KMS-11 (cell line): Measurements from ENCODE around the gene KLF11.

Experiments used
- H2AFZ ChIP-seq: fragments of 200-600 bp; sonication (generic); 2 replicates; pipeline ENCODE4 v1.6.1; 2016; ENCODE audit warnings: antibody characterized with exemption, mixed run types, low read depth
- H3K27ac ChIP-seq: fragments of 200-600 bp; sonication (generic); 2 replicates; pipeline ENCODE4 v1.6.1; 2016; ENCODE audit warnings: mild to moderate bottlenecking, mixed run types
- H3K27me3 ChIP-seq: fragments of 200-600 bp; sonication (generic); 2 replicates; pipeline ENCODE4 v1.6.1; 2017; ENCODE audit warnings: mild to moderate bottlenecking, low read depth, mixed run types, moderate library complexity; ENCODE audit not compliant: insufficient read depth
- H3K36me3 ChIP-seq: fragments of 200-600 bp; sonication (generic); 2 replicates; pipeline ENCODE4 v1.6.1; 2017; ENCODE audit warnings: mild to moderate bottlenecking, mixed run types; ENCODE audit not compliant: insufficient read depth
- H3K4me1 ChIP-seq: fragments of 200-600 bp; sonication (generic); 2 replicates; pipeline ENCODE4 v1.6.1; 2016; ENCODE audit warnings: mild to moderate bottlenecking, low read depth, mixed run types; ENCODE audit not compliant: poor library complexity, severe bottlenecking
- H3K4me2 ChIP-seq: fragments of 200-600 bp; sonication (generic); 2 replicates; pipeline ENCODE4 v1.7.0; 2016; ENCODE audit warnings: mild to moderate bottlenecking, mixed run types
- H3K4me3 ChIP-seq: fragments of 200-600 bp; sonication (generic); IDR thresholded peaks from 2 replicates; pipeline ENCODE4 v1.6.1; 2017; ENCODE audit warnings: low read depth, low read length, mixed read lengths; ENCODE audit not compliant: insufficient read depth
- H3K79me2 ChIP-seq: fragments of 200-600 bp; sonication (generic); 2 replicates; pipeline ENCODE4 v1.6.1; 2016; ENCODE audit warnings: low read depth, mixed run types; ENCODE audit not compliant: insufficient read depth
- H3K9ac ChIP-seq: fragments of 200-600 bp; sonication (generic); 2 replicates; pipeline ENCODE4 v1.6.1; 2016; ENCODE audit warnings: mild to moderate bottlenecking, mixed run types
- H4K20me1 ChIP-seq: fragments of 200-600 bp; sonication (generic); 2 replicates; pipeline ENCODE4 v1.6.1; 2016; ENCODE audit warnings: mild to moderate bottlenecking, mixed run types; ENCODE audit not compliant: insufficient read depth
- TF ChIP-seq, protein P1 (sequence below): fragments of 200-600 bp; sonication (generic); conservative IDR thresholded peaks from 2 replicates; pipeline ENCODE4 v1.6.1; 2017; ENCODE audit warnings: low read depth, mild to moderate bottlenecking, antibody characterized with exemption, low read length, moderate library complexity, mixed read lengths

Gene KLF11

DNA sequence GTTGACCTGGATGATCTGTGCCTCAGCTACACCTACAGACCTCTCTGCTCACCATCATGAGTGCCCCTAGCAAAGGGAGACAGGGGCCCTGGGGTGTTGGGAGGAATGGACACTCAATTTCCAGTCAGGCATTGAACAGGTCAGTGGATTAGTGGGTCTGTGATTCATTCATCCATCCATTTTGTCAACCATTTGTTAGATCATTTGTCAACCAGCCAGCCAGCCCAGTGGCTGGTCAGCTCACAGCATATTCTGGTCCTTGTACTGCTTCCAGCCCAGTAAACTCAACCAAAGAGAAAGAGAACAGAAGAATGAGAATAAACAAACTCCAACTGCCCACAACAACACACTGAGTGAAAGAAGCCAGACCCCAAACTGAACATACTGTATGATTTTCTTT, 4.6 kb upstream of the KLF11 start:
- Histone ChIP-seq H4K20me1 (no peaks in the 10 kb centered on the region), H3K9ac (no peak overlapping the region), H3K27ac (no peak overlapping the region), H3K36me3 (no peaks in the 10 kb centered on the region), H3K4me3 (no peak overlapping the region), H3K4me1 (peaks cover 27% of the 10 kb centered on the region), H3K79me2 (no peaks in the 10 kb centered on the region), H2AFZ (no peak overlapping the region), H3K4me2 (no peak overlapping the region), H3K27me3 (no peaks in the 10 kb centered on the region)
- TF ChIP-seq, protein P1, sequence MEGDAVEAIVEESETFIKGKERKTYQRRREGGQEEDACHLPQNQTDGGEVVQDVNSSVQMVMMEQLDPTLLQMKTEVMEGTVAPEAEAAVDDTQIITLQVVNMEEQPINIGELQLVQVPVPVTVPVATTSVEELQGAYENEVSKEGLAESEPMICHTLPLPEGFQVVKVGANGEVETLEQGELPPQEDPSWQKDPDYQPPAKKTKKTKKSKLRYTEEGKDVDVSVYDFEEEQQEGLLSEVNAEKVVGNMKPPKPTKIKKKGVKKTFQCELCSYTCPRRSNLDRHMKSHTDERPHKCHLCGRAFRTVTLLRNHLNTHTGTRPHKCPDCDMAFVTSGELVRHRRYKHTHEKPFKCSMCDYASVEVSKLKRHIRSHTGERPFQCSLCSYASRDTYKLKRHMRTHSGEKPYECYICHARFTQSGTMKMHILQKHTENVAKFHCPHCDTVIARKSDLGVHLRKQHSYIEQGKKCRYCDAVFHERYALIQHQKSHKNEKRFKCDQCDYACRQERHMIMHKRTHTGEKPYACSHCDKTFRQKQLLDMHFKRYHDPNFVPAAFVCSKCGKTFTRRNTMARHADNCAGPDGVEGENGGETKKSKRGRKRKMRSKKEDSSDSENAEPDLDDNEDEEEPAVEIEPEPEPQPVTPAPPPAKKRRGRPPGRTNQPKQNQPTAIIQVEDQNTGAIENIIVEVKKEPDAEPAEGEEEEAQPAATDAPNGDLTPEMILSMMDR: no peak

DNA sequence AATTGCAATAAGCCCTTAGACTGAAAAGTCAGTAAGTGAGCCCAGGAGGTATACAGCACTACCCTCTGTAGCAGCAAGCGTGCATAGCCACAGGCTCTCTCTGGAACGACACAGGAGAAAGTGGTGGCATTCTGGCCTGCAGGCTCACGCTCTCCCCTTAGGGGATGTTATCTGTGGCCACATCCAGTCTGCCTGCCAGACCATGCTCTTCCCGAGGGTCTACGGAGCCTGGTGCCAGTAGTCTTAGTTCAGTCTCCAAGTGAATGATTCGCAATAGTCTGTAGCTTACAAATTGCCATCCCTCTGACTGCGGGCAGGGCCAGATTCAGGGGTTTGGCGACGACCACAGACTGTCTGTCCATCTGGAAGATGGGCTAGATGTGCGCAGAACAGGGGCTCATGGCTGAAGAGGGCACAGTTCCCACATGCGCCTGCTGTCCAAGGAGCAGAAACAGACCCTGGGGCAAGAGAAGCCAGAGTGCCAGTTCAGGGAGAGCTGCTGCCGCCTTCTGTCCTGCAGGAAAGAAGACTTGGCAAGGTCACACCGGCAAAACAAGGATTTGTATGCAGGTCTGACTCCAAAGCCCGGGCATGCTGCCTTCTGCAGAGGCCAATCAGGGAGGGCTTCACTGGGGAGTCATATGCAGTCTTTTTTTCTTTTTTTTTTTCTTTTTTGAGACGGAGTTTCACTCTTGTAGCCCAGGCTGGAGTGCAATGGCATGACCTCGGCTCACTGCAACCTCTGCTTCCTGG, 3.5 kb upstream of the KLF11 start:
- H3K4me3 ChIP-seq: no peak overlapping the region
- H2AFZ ChIP-seq: no peak overlapping the region
- no peaks in the 10 kb centered on the region for H4K20me1 ChIP-seq
- H3K79me2 ChIP-seq: peaks cover 7% of the 10 kb centered on the region
- H3K4me1 ChIP-seq: peaks cover 32% of the 10 kb centered on the region
- H3K4me2 ChIP-seq: no peak overlapping the region
- H3K9ac ChIP-seq: no peak overlapping the region
- no peak overlapping the region for H3K27ac ChIP-seq
- H3K27me3 ChIP-seq: no peaks in the 10 kb centered on the region
- TF ChIP-seq, protein P1: no peak
- no peaks in the 10 kb centered on the region for H3K36me3 ChIP-seq

DNA sequence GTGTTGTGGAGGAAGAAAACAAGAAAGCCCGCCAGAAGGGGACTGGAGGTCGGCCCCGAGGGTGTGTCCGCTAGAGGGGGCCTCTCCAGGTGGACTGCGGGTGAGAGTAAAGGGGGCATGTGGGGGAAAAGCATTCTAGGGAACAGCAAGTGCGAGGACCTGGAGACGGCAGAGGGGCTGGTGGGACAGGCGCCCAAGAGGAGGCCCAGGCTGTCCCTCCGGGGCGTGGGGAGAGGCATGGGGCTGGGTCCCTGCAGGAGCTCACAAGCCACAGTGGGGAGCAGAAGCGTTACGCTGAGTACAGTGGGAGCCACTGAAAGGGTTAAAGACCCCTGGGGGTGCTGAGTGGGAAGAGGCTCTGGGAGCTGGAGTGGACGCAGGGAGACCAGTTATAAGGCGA, 1.6 kb upstream of the KLF11 start:
- Histone ChIP-seq H4K20me1 (no peaks in the 10 kb centered on the region), H3K36me3 (no peaks in the 10 kb centered on the region), H3K79me2 (peaks cover 15% of the 10 kb centered on the region), H3K4me1 (peaks cover 17% of the 10 kb centered on the region), H3K4me2 (no peak overlapping the region), H3K4me3 (no peak overlapping the region), H3K9ac (no peak overlapping the region), H3K27me3 (no peaks in the 10 kb centered on the region), H2AFZ (no peak overlapping the region), H3K27ac (no peak overlapping the region)
- TF ChIP-seq, protein P1: no peak

DNA sequence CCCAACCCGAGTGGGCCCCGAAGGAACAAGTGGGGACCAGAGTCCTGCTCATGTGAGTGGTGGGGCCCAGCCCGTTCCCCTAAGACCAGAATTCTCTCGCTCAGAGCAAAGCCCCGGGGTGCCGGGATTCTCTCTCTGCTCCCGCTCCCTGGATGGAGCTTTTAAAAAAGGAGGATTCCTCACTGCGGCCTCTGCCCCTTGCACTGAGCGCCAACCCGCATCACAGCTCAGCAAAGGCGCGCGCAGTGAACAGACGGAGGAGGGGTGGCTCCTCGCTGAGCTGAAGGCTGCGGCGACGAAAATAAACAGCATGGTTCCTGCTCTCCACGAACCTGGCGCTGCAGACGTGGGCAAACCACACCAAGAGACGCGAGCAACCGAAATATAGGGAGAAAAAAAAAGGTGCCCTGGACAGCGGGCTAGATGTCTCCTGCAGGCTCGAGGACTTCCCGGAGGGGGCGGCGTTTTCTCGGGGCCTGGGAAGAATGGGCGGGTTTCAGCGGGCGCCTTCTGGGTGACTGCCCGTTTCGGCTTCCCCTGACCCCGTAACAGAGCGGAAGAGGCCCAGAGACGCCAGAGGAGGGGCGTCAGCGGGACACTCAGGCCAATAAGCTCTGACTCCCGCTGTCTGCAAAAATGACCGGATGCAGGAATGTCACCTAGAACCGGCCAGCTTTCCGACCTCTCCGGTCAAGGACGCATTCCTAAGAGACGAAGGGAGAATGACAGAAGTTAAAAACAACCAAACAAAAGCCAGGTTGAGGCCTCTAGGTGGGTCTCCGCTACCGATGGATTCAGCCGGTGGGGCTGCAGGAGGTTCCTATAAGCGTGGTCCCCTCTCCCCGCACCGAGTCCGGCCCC, 819 bp upstream of the KLF11 start:
- H3K27me3 ChIP-seq: no peaks in the 10 kb centered on the region
- H3K9ac ChIP-seq: peak overlapping the region; percentile 27; the same call in 1 of the 2 replicates
- H4K20me1 ChIP-seq: no peaks in the 10 kb centered on the region
- H3K4me1 ChIP-seq: peaks cover 10% of the 10 kb centered on the region
- peak overlapping the region; percentile 48; the same call in 1 of the 2 replicates for H3K4me2 ChIP-seq
- peak overlapping the region; percentile 26; the same call in 1 of the 2 replicates for H2AFZ ChIP-seq
- no peaks in the 10 kb centered on the region for H3K36me3 ChIP-seq
- no peak overlapping the region for H3K4me3 ChIP-seq
- H3K27ac ChIP-seq: no peak overlapping the region
- peaks cover 15% of the 10 kb centered on the region for H3K79me2 ChIP-seq
- TF ChIP-seq, protein P1: no peak
